HG02763 (cell line): ENCODE measurements around the gene PKD1L1.
"Not testable (repeated sequence)": the region's sequence is repeated elsewhere in the genome, so short reads cannot be mapped to it uniquely, and the experiment has no call there.

Experiments used
- ATAC-seq: cut with Tn5 transposase; IDR thresholded peaks from one replicate; pipeline ENCODE4 v1.9.1; 2021; ENCODE audit warnings: mild to moderate bottlenecking, moderate library complexity; ENCODE audit not compliant: unreplicated experiment

PKD1L1 gene

DNA sequence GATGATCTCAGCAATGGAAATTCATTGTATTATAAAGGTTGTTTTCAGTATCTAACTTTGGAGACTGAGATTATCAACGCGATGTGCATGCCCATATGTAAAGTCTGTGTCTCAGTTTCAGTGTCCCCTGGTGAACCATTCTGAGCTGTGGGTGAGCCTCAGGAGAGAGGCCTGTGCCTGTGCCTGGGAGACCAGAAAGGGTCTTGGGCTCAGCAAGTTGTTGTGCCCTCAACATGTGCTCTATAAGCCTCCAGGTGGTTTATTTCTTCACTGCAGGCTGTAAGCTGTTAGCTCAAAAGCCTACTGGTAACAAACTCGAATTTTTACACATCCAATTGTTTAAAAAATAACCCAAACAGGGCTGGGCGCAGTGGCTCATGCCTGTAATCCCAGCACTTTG, 151.9 kb downstream of the PKD1L1 start:
- no peak for ATAC-seq

DNA sequence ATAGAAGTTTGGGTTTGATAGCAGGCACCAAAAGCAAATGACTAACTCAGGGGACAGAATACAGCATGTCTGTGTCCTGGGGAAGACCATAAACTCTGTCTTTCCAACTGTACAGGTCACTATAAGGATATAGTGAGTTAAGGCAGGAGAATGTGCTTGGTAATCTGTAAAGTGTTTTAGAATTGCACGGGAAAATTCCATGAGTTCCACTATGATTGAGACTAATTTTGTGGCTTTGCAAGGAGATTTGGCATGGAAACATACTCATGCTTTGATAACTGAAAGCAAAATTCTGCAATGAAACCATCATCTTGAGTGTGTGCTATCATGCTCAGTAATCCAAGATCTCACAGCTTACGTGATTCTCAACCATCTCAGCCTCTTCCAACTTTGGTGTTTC, 152.6 kb downstream of the PKD1L1 start:
- no peak for ATAC-seq

DNA sequence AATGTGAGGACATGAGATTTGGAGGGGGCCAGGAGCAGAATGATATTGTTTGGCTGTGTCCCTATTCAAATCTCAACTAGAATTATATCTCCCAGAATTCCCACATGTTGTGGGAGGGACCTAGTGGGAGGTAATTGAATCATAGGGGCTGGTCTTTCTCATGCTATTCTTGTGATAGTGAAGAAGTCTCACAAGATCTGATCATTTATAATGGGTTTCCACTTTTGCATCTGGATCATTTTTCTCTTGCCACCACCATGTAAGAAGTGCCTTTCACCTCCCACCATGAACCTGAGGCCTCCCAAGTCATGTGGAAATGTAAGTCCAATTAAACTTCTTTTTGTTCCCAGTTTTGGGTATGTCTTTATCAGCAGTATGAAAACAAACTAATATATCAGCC, 153.1 kb downstream of the PKD1L1 start:
- ATAC-seq: not testable (repeated sequence)

DNA sequence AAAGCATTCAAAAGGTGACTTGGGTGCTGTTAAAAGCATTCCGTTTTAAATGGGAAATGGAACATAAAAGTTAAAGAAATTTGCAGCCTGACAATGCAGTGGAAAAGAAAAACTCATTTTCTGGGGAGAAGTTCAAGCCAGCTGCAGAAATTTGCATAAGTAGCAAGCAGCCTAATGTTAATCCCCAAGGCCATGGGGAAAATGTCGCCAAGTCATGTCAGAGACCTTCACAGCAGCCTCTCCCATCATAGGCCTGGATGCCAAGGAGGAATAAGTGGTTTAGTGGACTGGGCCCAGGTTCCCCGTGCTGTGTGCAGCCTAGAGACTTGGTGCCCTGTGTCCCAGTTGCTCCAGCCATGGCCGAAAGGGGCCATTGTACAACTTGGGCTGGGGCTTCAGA, 154.2 kb downstream of the PKD1L1 start:
- no peak for ATAC-seq

DNA sequence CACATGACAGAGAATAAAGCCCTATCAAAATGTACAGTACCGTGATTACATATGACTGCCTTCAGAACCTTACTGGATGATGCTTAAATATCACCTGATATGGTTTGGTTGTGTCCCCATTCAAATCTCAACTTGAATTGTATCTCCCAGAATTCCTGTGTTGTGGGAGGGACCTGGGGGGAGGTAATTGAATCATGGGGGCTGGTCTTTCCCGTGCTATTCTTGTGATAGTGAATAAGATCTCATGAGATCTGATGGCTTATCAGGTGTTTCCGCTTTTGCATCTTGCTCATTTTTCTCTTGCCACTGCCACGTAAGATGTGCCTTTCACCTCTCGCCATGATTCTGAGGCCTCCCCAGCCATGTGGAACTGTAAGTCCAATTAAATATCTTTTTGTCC, 155.1 kb downstream of the PKD1L1 start:
- not testable (repeated sequence) for ATAC-seq

DNA sequence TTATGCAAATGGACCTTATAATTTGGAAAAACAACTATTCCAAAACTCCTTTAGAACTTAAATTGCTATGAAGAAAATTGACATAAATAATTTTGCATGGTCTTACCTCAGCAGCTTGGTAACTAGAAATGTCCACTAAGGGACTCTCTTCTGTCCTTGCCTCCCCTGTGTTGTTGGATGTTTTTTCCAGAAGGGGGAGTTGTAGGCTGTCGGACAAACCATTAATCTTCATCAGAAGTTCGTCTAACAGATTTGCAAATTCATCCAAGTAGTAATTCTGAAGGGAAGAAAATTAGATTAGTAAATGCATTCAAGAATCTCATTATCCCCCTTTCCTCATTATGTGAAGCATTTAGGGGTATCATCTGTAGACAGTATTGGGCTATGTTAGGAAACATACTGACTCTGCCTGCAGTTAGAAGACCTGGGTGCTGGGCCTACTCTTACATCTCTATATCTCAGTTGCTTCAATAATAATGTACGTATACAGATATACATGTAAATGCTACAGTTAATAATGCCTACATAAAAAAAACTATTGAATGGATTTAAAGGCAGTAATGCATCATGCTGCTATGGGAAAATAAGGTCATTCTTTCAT, 155.6 kb downstream of the PKD1L1 start:
- ATAC-seq: no peak

DNA sequence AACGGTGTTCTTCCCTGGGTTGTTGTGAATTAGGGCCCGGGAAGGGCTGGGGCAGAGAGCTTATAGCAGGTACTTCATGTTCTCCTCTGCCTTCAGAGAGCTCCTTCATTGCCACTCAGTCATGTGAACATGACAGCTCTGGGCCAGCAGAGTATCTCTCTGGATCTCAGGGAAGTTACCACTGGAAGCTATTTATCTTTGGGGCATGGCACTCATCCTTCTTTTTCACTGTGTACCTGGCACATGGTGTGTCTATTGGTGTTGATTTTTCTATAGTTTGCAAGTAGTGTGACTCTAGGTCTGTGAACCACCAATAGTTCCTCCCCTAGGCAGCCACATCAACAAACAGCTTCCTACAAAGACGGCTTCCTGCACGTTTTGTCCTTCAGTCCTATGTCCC, 156.6 kb downstream of the PKD1L1 start:
- ATAC-seq: no peak

DNA sequence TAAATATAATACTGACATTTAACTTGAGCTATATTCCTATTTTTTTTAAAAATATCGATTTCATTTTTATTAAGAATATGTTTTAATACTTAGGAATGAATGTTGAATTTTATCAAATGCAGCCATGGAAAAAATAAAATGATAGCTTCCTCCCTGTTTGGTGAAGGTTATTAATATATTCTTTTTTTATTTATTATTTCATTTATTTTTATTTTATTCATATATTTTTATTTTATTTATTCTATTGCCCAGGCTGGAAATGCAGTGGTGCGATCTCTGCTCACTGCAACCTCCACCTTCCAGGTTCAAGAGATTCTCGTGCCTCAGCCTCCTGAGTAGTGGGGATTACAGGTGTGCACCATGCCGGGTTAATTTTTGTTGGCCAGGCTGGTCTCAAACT, 160.2 kb downstream of the PKD1L1 start:
- no peak for ATAC-seq

DNA sequence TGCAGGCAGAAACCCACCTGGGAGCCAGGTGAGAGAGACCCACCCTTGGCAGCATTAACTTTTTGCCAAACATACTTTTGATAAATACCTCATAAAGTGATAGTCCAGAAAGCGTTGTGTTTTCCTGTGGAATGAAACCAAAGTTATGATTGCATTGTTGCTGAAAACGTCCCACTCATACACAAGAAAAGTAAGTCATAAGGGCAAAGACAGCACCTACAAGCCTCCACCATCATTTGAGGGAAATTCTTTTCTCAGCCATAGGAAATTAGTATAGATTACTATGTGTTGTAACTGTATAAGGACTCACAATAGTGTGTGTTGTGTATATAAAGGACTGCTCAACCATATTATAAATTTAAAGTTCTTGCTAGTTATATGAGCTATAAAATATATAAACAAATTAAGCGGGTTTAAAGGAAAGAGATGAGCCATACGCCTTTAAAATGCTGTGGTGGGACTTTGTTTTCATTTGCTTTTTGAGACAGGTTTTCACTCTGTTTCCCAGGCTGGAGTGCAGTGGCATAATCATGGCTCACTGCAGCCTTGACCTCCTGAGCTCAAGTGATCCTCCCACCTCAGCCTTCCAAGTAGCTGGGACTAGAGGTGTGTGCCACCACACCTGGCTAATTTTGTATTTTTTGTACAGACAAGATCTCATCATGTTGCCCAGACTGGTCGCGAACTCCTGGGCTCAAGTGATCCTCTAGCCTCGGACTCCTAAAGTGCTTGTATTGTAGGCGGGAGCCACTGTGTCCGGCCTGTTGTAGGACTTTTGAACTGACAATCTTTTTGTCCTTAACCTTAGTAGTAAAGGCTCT, 160.8 kb downstream of the PKD1L1 start:
- ATAC-seq: no peak

DNA sequence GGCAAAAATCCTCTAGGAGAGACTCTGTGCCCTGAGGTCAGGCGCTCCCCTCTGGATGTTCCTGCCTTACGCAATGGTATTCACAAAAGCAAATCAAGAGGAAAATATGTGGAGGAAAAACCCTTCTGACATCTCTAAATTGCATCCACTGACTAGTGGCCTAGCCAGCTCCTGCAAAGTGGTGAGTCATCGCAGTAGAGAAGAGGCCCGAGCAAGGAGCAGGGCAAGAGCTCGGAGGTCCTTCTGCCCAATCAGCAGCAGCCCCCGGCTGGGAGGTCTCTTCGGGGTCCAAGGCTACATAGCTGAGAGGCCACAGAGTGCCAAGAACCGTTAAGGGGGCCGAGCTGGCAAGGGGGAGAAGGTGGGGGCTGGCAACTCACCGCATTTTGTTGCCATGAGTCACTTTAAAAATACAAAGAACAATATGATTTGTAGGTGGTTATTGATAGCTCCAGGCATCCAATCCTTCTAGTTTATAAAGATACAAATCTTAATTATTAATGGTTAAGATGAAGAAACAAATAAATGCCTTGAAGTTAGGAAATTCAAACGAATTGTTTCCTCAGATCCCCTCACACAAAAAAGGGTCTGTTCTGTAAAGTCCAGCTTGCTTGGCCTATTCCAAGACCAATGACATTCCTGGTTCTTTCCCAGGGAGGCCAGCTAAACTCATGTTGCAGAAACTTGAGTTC, 161.6 kb downstream of the PKD1L1 start:
- ATAC-seq: no peak

DNA sequence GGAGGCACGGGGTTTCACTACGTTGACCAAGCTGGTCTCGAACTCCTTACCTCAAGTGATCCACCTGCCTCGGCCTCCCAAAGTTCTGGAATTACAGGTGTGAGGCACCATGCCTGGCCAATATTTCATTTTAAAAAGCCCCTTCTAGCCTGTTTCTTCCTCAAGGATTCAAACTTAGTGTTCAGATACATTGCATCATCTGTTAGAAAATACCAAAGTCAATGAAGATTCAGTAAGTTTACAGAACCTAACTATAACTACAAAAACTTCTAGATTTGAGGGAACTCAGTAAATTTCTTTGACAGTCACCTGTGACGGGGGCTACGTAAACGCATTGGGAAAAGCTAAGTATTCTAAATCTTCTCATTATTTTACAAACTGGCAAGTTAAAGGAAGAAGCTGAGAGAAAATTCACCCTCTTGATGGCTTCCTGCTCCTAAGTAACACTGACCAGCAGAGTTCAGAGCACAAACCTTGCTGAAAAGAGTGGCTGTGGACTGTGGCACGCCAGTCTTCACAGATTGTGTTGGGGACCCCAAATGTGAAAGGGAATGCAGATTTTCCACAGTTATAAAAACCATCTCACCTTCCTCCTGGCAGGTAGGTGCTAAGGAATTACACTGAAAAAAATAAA, 162.2 kb downstream of the PKD1L1 start:
- ATAC-seq: no peak

DNA sequence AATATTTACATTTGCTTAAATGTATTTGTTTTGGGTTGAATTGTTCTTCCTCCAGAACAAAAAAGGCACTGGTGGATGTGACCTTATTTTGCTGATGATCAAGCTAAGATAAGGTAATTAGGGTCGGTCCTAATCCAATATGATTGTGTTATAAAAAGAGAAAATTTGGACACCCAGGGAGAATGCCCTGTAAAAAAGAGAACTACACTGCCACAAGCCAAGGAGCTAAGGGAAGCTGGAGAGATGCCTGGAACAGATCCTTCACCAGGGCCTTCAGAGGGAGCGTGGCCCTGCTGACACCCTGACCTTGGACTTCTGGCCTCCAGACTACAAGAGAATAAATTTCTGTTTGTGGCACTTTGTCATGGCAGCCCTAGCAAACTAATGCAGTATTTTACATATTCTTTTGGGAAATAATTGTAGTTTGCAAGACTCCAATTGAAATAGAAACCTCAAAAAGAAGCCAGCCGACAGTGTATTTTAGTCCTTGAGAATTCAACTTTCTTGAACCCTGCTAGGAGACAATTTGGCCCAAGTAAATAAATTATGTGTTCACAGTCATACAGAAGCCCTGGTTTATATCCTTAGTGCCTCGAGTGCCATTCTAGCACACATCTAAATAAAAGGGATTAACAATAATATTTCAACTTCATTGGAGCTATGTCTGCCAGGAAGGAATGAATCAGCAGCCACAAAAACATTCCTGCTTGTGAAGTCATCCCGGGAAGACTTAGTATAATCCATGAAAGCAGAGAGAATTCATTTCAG, 164.6 kb downstream of the PKD1L1 start:
- ATAC-seq: no peak

DNA sequence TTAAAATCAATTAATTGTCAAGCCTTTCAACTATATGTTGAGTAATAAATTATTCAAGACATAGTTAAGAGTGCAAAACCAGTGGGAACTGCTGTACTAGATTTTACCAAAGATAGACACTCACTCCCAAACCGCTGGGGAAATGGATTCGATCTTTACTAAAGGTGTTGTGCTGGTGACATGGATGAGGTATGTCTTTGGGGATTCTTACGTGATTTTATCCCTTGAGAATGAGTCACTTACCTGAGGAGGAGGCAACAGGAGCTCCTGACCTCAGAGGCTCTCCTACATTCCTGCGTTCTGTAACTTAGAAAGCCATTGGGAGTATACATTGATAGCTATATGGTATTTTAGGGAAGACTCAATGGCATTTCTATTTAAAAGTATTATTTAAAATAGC, 165.5 kb downstream of the PKD1L1 start:
- no peak for ATAC-seq

DNA sequence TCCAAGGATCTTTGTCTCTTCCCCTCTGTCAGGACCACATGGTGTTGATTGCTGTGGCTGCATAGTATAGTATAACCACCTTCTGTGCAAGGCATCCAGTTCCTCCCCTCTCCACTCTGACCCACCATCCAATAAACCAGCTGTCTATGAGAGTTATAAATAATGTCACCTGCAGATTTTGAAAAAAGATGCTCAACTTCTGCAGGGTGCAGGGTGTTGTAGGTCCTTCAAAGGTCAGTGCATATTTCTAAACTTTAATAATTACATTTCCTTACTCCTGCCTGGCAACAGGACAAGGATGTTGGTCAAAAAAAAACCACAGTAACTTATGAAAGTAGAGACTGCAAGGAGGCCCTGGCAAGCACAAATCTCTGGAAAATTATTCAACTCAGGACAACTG, 166.2 kb downstream of the PKD1L1 start:
- ATAC-seq: no peak

DNA sequence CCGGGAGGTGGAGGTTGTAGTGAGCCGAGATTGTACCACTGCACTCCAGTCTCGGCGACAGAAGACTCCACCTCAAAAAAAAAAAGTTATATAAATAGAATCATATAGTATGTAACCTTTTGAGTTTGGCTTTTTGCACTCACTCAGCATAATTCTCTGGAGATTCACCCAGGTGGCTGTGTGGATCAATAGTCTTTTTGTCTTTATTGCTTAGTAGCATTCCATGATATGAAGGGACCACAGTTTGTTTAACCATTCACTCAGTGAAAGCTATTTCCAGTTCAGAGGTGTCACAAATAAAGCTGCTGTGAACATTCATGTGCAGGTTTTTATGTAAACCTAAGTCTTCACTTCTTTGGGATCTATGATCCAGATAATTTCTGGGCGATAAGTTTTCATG, 167.7 kb downstream of the PKD1L1 start:
- ATAC-seq: no peak

DNA sequence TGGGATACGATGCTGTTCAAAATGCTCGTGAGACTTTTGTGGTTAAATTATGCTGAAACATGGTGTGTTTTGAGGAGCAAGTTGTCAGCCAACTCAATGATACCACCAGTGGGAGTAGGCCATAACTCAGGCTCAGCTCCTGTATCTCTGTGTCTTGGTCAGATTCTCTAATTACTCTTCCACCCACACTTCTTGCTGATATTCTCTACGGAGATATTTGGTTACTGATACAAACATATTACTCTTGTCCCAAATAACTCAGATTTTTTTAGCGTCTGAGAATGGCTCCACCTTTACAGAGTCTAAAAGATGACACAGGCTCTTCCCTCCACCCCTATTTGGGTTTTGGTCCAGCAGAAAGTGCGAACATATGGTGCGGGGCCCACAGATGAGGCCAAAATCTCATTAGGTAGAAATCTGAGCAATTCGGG, 168.9 kb downstream of the PKD1L1 start:
- ATAC-seq: no peak

DNA sequence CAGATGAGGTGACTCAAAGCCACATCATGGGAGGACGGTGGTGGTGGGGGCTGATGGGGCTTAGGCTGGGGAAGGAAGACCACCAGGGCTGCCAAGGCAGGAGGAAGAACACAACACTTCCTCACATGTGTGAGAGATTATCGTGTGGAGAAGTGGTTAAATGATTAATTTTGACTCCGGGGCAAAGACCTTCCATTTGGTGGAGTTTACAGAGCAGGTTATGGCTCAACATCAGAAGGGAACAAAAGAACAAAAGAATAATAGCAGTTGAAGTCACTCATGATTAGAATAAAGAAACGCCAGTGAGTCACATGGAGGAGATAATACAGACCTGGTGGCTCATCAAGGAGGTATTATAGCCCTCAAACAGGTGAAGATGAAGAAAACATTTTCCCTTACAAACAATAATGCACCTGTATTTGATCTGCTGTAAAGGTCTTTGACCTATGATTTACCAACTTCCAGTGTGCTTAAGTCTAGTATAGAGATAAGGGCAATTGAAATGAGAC, 170.1 kb downstream of the PKD1L1 start:
- ATAC-seq: no peak

DNA sequence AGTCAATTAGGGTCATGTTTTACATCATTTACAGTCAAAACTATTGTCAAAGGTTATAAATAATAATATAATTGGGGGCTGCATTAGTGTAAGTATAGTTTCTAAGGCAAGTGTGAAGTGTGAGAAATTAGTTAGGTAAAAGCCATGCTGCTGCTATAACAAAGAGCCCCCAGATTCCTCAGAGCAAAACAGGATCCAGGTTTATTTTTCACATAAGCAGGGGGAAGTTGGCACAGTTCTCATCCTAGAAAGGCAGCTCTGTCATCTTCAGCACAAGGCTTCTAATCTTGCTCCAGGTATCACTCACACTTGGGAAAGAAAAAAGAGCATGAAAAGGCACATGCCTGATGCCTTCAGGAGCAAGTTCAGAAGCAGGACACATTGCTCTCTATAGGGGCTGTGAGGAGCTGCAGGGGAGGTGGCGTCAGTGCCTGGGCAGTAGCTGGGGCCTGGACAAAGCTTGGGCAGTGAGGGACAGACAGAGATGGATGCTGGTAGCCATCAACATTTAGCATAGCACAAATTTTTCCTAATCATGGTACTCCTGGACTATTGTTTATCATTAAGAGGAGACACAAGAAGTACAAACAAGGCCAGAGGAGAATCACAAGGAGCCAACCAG, 170.6 kb downstream of the PKD1L1 start:
- ATAC-seq: no peak

DNA sequence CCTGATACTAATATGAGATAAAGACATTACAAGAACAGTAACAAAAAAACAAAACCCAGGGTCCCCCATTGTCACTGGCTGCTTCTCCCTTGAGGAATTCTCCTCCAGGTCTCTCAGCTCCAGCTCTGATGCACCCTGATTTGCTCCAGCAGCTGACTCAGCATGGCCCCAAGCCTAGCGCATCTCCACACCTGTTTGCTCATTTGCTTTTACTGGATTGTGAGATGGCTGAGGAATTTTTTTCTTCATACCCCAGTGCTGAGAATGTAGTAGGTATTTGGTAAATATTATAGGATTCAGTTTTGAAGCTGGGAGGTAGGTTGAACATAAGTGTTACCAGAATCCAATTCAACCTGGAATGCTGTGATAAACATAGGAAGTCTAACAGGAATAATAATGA, 171.9 kb downstream of the PKD1L1 start:
- no peak for ATAC-seq

DNA sequence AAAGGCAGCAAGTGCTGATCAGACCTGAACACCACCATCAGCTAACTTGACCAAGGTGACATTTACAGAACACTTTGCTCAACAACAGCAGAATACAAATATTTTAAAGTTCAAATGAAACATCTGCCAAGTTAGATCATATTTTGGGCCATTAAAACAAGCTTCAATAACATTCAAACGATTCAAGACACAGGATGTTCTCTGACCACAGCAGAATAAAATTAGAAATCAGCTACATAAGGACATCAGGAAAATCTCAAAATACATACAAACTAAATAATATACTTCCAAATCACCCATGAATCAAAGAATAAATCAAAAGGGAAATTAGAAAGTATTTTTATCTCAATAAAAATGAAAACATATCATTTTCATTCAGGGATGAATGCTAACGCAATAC, 173.0 kb downstream of the PKD1L1 start:
- ATAC-seq: no peak
